GM18858 (cell line): ENCODE measurements around the gene PTPN13.

Experiments used
- ATAC-seq: cut with Tn5 transposase; IDR thresholded peaks from one replicate; pipeline ENCODE4 v1.9.1; 2021; ENCODE audit not compliant: unreplicated experiment

The PTPN13 gene

DNA sequence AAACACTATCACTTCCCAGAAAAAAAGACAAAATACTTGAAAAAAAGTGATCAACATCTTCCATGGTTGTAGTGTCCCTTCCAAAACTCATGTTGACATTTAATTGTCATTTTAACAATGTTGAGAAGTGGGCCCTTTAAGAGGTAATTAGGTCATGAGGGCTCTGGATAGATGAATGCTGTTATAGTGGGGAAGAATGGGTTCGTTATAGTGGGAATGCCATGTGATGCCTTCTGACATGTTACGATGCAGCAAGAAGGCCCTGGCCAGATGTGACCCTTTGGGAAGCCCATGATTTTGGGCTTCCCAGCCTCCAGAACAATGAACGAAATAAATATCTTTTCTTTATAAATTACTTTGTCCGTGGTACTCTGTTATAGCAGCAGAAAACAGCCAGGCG, 259.1 kb downstream of the PTPN13 start:
- ATAC-seq = no peak

DNA sequence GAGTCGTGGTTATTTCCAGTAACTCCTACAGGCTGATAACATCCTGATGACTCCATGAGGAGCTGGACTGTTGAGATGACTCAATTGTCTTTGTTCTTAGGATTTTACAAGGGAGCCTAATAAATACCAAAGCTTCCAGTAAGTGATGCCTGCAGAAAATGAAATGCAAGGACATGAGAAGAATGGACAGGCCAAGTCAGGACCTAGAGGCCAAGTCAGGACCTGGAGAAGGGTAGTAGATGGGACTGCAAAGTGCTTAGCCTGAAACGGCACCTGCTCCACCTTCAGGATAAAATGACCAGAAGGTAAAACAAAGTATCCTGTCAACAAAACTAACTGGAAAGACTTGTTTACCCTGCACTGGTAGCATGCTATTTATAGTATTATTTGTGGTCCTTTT, 261.5 kb downstream of the PTPN13 start:
- ATAC-seq = no peak

DNA sequence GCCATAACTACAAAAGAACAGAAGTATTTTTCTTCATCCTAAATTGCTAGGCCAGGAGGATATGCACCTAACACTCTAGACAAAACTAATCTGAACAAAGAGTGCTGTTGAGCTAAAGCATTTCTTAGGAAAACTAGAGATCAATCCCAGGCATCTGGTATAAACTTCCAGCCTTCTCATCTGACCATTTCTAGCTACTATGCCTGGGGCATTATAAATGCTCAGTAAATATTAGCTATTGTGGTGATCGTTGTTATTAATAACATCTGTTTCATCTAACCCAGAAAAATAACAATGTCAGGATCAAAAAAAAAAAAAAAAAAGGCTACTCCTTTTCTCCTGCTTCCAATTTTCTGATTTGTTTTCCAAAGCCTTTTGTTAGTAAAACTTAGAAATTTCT, 262.8 kb downstream of the PTPN13 start:
- ATAC-seq = no peak

DNA sequence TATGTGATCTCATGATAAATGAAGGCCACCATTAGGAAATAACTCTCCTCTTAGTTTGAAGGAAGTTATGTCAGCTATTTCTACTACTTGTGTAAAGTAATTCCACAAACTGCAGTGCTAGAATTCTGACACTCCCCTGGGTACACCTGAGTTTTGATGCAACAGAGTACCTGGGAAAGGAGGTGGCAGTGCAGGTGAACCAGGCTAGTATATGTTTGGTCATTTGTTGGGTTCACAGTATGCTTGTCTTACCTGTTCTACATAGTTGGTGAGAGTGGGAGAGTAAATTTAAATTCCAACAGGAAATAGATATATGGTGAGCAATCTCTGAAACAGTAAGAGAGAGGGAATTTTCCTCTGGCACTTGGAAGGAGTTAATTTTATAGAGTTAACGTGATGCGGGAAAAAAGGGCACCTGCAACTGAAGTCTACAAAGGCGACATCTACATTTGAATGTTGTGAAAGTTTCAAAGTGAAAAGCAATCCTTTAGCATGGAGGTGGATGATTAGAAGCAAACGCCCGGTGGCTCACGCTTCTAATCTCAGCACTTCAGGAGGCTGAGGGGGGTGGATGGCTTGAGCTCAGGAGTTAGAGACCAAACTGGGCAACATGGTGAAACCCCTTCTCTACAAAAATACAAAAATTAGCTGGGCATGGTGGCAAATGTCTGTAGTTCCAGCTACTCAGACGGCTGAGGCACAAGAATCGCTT, 263.4 kb downstream of the PTPN13 start:
- ATAC-seq = no peak
